Heart left ventricle (tissue), 16 donors: Measurements from ENCODE around the gene CARHSP1. TPM values are rescaled to one million over a fixed set of nuclear protein-coding genes. Genes with fewer than 3 reads are reported as not detected.
"Not testable (repeated sequence)": the region's sequence is repeated elsewhere in the genome, so short reads cannot be mapped to it uniquely, and the experiment has no call there.

Experiments
- ATAC-seq, 4 donors: fragments of 200-7000 bp; cut with Tn5 transposase; one replicate each; pipeline ENCODE4 v1.9.1; 2020 to 2022; ENCODE audit warnings: moderate library complexity in 4 of 4, mild to moderate bottlenecking in 3 of 4, moderate number of reproducible peaks in 1 of 4
- DNase-seq, 5 donors: peaks; one replicate each; pipeline ENCODE4 v3.0.0-alpha.2; 2020
- H3K27ac ChIP-seq, 12 donors: fragments of 200-600 bp; sonication (generic) in 4 of 12; one replicate each; pipeline versions ENCODE4 v1.5.0 to v1.8.0; 2016 to 2022; ENCODE audit warnings: mild to moderate bottlenecking in 2 of 12
- H3K27me3 ChIP-seq, 9 donors: fragments of 200-600 bp; sonication (generic) in 2 of 9; one replicate each; pipeline versions ENCODE4 v1.5.1 to v1.8.0; 2016 to 2022; ENCODE audit warnings: mild to moderate bottlenecking in 3 of 9
- H3K36me3 ChIP-seq, 9 donors: fragments of 200-600 bp; sonication (generic) in 2 of 9; one replicate each; pipeline versions ENCODE4 v1.5.0 to v1.8.0; 2018 to 2022; ENCODE audit warnings: mild to moderate bottlenecking in 2 of 9
- H3K4me1 ChIP-seq, 12 donors: fragments of 200-600 bp; sonication (generic) in 4 of 12; one replicate each; pipeline versions ENCODE4 v1.5.0 to v1.8.0; 2016 to 2022; ENCODE audit warnings: mild to moderate bottlenecking in 3 of 12
- H3K4me3 ChIP-seq, 12 donors: fragments of 200-600 bp; sonication (generic) in 4 of 12; one replicate each; pipeline versions ENCODE4 v1.5.0 to v1.8.0; 2017 to 2022; ENCODE audit warnings: mild to moderate bottlenecking in 9 of 12, moderate library complexity in 4 of 12
- H3K9me3 ChIP-seq, 12 donors: fragments of 200-600 bp; sonication (generic) in 4 of 12; one replicate each; pipeline versions ENCODE4 v1.5.0 to v1.8.0; 2016 to 2022; ENCODE audit warnings: mild to moderate bottlenecking in 1 of 12
- POLR2A ChIP-seq, 2 donors: fragments of 450-650 bp; IDR thresholded peaks; one replicate each; pipeline ENCODE4 v1.6.1; 2017; ENCODE audit warnings: antibody characterized with exemption in 2 of 2, mild to moderate bottlenecking in 2 of 2, moderate library complexity in 2 of 2
- WGBS, 4 donors: extraction: QIAGEN DNeasy Blood & Tissue Kit in 2 of 4; methylation state at CpG; one replicate each; pipeline versions ENCODE4 v1.1.5 to v1.1.7; 2013 to 2018; 5-methylcytosine and 5-hydroxymethylcytosine counted together
- intact Hi-C, 10 donors: fragments of 100-400 bp; cut with DNase I; formaldehyde crosslinking; loops; one replicate each; pipeline versions ENCODE4 v1.11.1 to v1.14.2; 2022
- polyA plus RNA-seq, 2 donors: library from polyadenylated mRNA; stranded (reverse); fragments of 200-250 nt; gene quantifications; one replicate each; pipeline ENCODE4 v1.2.3, GENCODE V29; 2013
- total RNA-seq, 9 donors: library from RNA; depleted of rRNA in 2 of 9; stranded (reverse); fragments of >200 nt in 2 of 9; fragmentation: NEBNext Ultra II Directional in 3 of 9; extraction: Animal tissue kit (Norgen Biotek cat#: 25700) in 3 of 9; gene quantifications; one replicate each; pipeline versions ENCODE4 v1.1.0 to v1.2.4, GENCODE V29; 2016 to 2023
- TF ChIP-seq, protein P1 (sequence below), 12 donors: fragments of 200-600 bp; sonication (generic) in 4 of 12; IDR thresholded peaks; one replicate each; pipeline versions ENCODE4 v1.5.0 to v1.8.0; 2018 to 2022; ENCODE audit warnings: antibody characterized with exemption in 12 of 12, mild to moderate bottlenecking in 5 of 12
- donor health status: ischemic (EF 13 %, LVEDD 7.1; RV severe dilation, severe dysfunction).
- donor health status: healthy with polysubstance abuse.
- donor health status: DM: no; HTN: yes; CAD: no.
- donor health status: DM: no; HTN: no; CAD: no.
- donor health status: ischemic (EF 25% LVEDD 6.9; RV normal size, moderate dysfunction).
- donor health status: ischemic (EF 25% LVEDD 5.7; RV mildly dilated, moderate dysfunction).
- donor health status: healthy.
- donor health status: DM: yes; HTN: yes; CAD: no.
- donor health status: ischemic (EF 35%, LVEDD 5.7; RV mildly dilated, moderate dysfunction).
- donor health status: nonischemic (EF 11% LVEDD 7.7; RV severe dilation, severe dysfunction).
- donor health status: DM: yes; HTN: yes; CAD: no.
- donor health status: PGD.
- donor health status: ischemic (EF 29% LVEDD 5.4; RV normal size, mild dysfunction).
- donor health status: nonischemic (EF 23%, LVEDD 6.1; RV moderate dilation, normal function).

The CARHSP1 gene
- total and polyA plus RNA-seq, 11 donors, result 20.0 to 62.4 (median 33.4) TPM

DNA sequence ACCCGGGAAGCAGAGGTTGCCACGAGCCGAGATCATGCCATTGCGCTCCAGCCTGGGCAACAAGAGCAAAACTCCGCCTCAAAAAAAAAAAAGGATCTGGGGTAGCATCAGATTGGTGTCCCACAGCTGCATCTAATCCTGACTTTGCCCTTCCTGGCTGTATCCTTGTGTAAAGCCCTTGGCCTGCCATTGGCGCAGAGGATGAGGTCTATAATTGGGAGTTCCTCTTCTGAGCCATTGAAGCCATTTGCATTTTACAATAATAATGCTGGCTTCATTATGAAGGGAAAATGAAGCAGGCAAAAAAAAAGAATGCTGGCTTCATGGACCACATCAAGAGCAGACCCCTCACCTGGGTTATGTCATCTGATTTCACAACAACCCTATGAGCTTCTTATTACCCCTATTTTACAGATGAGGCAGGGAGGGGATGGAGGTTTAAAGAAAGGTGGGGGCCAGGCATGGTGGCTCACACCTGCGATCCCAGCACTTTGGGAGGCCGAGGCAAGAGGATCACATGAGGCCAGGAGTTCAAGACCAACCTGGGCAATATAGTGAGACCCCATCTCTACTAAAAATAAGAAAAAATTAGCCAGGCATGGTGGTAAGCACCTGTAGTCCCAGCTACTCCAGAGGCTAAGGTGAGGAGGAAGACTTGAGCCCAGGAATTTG is 12.2 kb upstream of the CARHSP1 start:
- no peak for TF ChIP-seq POLR2A (IDR thresholded peaks at IDR 0.05)
- peaks cover 0 to 5% (median 0%) of the 10 kb centered on the region in 9 donors for H3K27me3 ChIP-seq
- H3K4me3 ChIP-seq, result no peak overlapping the region
- no peak overlapping the region for H3K27ac ChIP-seq
- peaks cover 0 to 8% (median 6%) of the 10 kb centered on the region in 12 donors for H3K4me1 ChIP-seq
- intact Hi-C loops, result loop anchor here (1.0 to 10.0 kb wide), 11 partner anchors 84 to 316 kb away; partner anchors contain the start of genes PMM2 (in 4 of the 10) and TMEM186 (in 4 of the 10)
- no peak for ATAC-seq
- 90 to 93% (median 91%) methylated on average over 8 of the region's 8 CpGs for WGBS, 4 donors
- H3K9me3 ChIP-seq, result no peaks in the 10 kb centered on the region
- no peak for DNase-seq
- no peaks in the 10 kb centered on the region for H3K36me3 ChIP-seq

DNA sequence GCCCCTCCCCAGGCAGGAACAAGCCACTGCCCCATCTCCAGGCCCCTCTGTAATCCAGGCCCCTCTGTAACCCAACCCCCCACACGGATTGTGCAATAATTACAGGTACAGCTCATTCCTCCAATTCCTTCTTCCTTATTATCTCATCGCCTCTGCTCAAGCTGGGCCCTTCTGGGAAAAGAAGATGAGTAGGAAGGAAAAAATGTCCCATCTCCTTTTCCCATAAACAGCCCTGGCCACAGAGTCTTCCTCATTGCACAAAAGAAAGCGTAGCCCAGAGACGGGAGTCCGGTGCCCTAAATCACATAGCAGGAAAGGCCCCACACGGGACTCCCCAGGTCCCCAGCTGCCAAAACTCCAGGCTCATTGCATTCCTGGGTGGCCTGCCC is 9.7 kb upstream of the CARHSP1 start:
- WGBS, 4 donors, result 74 to 77% (median 76%) methylated on average over 6 of the region's 6 CpGs
- Histone ChIP-seq H3K4me1 (peaks cover 0 to 4% (median 0%) of the 10 kb centered on the region in 12 donors), H3K27me3 (no peaks in the 10 kb centered on the region), H3K4me3 (no peak overlapping the region), H3K9me3 (no peaks in the 10 kb centered on the region), H3K27ac (no peak overlapping the region), H3K36me3 (no peaks in the 10 kb centered on the region)
- intact Hi-C loops, result loop anchor here in 1 of 10 donors (5.0 kb wide), 1 partner anchor 81 kb away; the partner anchor contains the start of genes PMM2 and TMEM186
- ATAC-seq (no peak), DNase-seq (peak in 1 of 5 donors; percentile 35)
- TF ChIP-seq POLR2A (IDR thresholded peaks at IDR 0.05), result no peak
- TF ChIP-seq, protein P1, sequence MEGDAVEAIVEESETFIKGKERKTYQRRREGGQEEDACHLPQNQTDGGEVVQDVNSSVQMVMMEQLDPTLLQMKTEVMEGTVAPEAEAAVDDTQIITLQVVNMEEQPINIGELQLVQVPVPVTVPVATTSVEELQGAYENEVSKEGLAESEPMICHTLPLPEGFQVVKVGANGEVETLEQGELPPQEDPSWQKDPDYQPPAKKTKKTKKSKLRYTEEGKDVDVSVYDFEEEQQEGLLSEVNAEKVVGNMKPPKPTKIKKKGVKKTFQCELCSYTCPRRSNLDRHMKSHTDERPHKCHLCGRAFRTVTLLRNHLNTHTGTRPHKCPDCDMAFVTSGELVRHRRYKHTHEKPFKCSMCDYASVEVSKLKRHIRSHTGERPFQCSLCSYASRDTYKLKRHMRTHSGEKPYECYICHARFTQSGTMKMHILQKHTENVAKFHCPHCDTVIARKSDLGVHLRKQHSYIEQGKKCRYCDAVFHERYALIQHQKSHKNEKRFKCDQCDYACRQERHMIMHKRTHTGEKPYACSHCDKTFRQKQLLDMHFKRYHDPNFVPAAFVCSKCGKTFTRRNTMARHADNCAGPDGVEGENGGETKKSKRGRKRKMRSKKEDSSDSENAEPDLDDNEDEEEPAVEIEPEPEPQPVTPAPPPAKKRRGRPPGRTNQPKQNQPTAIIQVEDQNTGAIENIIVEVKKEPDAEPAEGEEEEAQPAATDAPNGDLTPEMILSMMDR (IDR thresholded peaks at IDR 0.05), result no peak

DNA sequence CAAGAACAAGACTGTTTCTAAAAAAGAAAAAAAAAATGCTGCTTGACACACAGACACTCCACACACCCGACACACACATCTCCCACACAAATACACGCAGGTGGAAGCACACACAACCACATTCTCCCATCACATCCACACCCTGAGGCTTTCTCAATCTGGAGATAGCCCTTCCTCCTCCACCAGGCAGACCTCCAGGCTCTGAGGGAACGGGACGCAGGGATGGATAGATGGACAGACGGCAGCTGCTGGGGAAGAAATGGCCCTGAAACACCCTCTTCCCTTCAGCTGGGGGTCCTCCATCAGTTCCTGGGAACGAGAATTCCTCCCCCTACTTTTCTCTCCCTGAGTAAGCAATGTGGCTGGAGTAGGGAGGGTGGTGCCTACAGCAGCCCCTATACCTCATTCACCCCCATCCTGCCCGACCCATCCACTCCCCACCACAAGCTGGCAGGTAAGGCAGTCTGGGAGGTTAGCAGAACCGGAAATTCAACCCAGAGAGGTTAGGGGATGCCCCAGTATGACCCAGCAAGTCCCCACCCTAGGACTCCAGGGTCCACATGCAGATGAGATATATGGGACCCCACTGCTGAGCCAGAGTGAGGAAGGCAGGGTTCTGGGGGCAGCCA is 9.2 kb upstream of the CARHSP1 start:
- H3K27me3 ChIP-seq, result no peaks in the 10 kb centered on the region
- intact Hi-C loops, result loop anchor here in 1 of 10 donors (5.0 kb wide), 1 partner anchor 81 kb away; the partner anchor contains the start of genes PMM2 and TMEM186
- TF ChIP-seq, protein P1 (IDR thresholded peaks at IDR 0.05), result no peak
- no peak for TF ChIP-seq POLR2A (IDR thresholded peaks at IDR 0.05)
- H3K36me3 ChIP-seq, result no peaks in the 10 kb centered on the region
- H3K4me3 ChIP-seq, result no peak overlapping the region
- H3K9me3 ChIP-seq, result no peaks in the 10 kb centered on the region
- H3K4me1 ChIP-seq, result peaks cover 0 to 4% (median 0%) of the 10 kb centered on the region in 12 donors
- ATAC-seq, result no peak
- WGBS, 4 donors, result 67 to 75% (median 68%) methylated on average over 8 of the region's 8 CpGs
- DNase-seq, result peak in 1 of 5 donors; percentile 19
- no peak overlapping the region for H3K27ac ChIP-seq

DNA sequence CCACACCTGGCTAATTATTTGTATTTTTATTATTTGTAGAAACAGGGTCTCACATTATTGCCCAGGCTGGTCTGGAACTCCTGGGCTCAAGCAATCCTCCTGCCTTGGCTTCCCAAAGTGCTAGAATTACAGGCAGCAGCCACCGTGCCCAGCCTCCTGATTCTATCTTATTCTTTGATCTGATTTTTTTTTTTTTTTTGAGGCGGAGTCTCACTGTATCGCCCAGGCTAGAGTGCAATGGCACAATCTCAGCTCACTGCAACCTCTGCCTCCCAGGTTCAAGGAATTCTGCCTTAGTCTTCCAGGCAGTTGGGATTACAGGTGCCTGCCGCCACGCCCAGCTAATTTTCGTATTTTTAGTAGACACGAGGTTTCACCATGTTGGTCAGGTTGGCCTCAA is 6.5 kb upstream of the CARHSP1 start:
- not testable (repeated sequence) for ATAC-seq, H3K4me3 ChIP-seq, H3K27me3 ChIP-seq, H3K36me3 ChIP-seq, H3K9me3 ChIP-seq, DNase-seq, H3K27ac ChIP-seq
- peaks cover 0 to 14% (median 0%) of the 10 kb centered on the region in 12 donors for H3K4me1 ChIP-seq
- intact Hi-C loops, result loop anchor here in 1 of 10 donors (5.0 kb wide), 1 partner anchor 78 kb away; the partner anchor contains the start of genes PMM2 and TMEM186
- WGBS, 4 donors, result 74 to 87% (median 82%) methylated on average over 7 of the region's 7 CpGs

DNA sequence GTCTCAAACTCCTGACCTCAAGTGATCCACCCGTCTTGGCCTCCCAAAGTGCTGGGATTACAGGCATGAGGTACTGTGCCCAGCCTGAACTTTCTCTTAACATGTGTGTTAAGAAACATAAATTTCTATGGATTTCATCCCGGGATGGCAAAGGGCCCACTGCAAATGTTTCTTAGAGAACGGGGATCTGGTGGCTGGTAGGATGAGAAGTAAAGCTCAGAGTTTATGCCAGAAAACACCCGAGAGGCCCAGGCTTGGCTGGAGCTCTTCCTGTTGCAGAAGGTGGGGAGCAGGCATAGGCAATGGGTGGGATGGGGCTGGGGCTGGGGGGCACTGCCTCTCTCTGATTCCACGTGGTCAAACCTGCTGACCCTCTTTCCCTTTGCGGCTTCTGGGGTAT is 5.6 kb upstream of the CARHSP1 start:
- Histone ChIP-seq H3K36me3 (no peaks in the 10 kb centered on the region), H3K4me1 (peaks cover 0 to 19% (median 2%) of the 10 kb centered on the region in 12 donors), H3K27ac (no peak overlapping the region), H3K4me3 (no peak overlapping the region), H3K27me3 (no peaks in the 10 kb centered on the region), H3K9me3 (no peaks in the 10 kb centered on the region)
- intact Hi-C loops, result loop anchor here in 1 of 10 donors (5.0 kb wide), 1 partner anchor 77 kb away; the partner anchor contains the start of genes PMM2 and TMEM186
- DNase-seq (no peak), ATAC-seq (no peak)
- TF ChIP-seq, protein P1 (IDR thresholded peaks at IDR 0.05), result no peak
- no peak for TF ChIP-seq POLR2A (IDR thresholded peaks at IDR 0.05)
- 65 to 73% (median 71%) methylated on average over 6 of the region's 6 CpGs for WGBS, 4 donors

DNA sequence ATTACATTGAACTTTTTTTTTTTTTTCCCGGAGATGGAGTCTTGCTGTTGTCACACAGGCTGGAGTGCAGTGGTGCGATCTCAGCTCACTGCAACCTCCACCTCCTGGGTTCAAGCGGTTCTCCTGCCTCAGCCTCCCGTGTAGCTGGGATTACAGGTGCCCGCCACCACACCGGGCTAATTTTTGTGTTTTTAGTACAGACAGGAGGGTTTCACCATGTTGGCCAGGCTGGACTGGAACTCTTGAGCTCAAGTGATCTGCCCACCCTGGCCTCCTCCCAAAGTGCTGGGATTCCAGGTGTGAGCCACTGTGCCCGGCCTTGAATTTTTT is 5.0 kb upstream of the CARHSP1 start:
- H3K4me1 ChIP-seq, result peaks cover 0 to 23% (median 6%) of the 10 kb centered on the region in 12 donors
- H3K9me3 ChIP-seq, H3K36me3 ChIP-seq, H3K4me3 ChIP-seq, DNase-seq, ATAC-seq, H3K27ac ChIP-seq, H3K27me3 ChIP-seq: not testable (repeated sequence)
- intact Hi-C loops, result loop anchor here in 1 of 10 donors (5.0 kb wide), 1 partner anchor 77 kb away; the partner anchor contains the start of genes PMM2 and TMEM186
- WGBS, 4 donors, result 90 to 97% (median 95%) methylated on average over 7 of the region's 7 CpGs
